ENCODE data around the gene SNX8. TPM values are rescaled to one million over a fixed set of nuclear protein-coding genes. Genes with fewer than 3 reads are reported as not detected.

Gene SNX8
- total RNA-seq, 1 experiment from 2014 or later = 40.6 TPM

DNA sequence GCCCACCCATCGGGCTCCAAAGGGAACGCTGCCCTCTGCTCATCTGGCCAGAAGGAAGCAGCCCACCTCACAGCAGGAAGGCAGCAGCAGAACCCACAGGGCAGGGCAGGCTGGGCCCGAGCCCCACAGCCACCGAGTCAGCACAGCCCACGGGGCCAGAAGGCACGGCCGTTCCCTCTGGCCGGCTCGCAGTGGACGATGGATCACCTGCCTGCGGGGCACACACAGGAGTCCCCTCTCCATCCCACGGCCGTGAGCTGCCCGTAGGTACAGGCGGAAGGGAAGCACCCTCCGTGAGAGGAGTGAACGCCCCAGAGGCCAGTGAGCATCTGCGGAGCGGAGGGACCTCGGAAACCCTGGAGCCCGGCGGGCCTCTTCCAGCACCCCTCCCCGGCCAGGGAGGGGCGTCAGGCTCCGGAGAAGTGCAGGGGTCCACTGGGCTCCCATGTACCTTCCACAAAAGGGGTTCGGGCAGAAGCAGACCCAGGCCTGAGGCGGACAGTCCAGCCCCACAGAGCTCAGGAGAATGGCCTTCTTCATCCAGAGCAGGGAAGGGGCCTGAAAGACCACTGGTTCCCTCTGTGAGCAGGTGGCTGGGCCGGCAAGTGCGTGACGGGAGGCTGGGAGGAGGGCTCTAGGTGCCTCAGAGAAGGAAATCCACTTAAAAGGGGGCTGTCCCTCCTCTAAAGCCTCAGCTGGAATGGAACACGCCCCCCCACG is 60.6 kb downstream of the SNX8 start:
- Histone ChIP-seq H3K4me2 (ENCODE audit: insufficient read depth, insufficient read length, low read length) (no peak overlapping the region), H4K91ac (ENCODE audit: insufficient read length, low read depth, low read length) (no peak overlapping the region), H3K23ac (ENCODE audit: insufficient read length, low read depth, low read length) (no peak overlapping the region), H3K27ac (ENCODE audit: insufficient read length, low read depth, low read length) (no peak overlapping the region), H2BK20ac (ENCODE audit: low read depth, low read length, poor library complexity, severe bottlenecking) (no peak overlapping the region), H3K27me3 (ENCODE audit: insufficient read depth, low read length) (no peaks in the 10 kb centered on the region), H3K18ac (ENCODE audit: insufficient read length, low read depth, low read length) (no peak overlapping the region), H3K56ac (ENCODE audit: insufficient read length, low read depth, low read length) (no peak overlapping the region), H2BK12ac (ENCODE audit: insufficient read length, low read depth, low read length) (no peak overlapping the region), H3K23me2 (ENCODE audit: insufficient read length, low read depth, low read length, poor library complexity, severe bottlenecking) (no peaks in the 10 kb centered on the region), H3K79me1 (ENCODE audit: insufficient read depth, low read depth, low read length, poor library complexity, severe bottlenecking) (no peaks in the 10 kb centered on the region), H4K8ac (replicated peaks; ENCODE audit: insufficient read length, low read depth, low read length) (no peak overlapping the region), H3K79me2 (ENCODE audit: insufficient read depth, low read length) (no peaks in the 10 kb centered on the region), H2BK15ac (ENCODE audit: low read depth, low read length) (no peak overlapping the region), H4K5ac (ENCODE audit: insufficient read length, low read depth, low read length) (no peak overlapping the region), H3K4ac (ENCODE audit: low read depth, low read length) (no peak overlapping the region), H2AK5ac (ENCODE audit: insufficient read length, low read length) (no peak overlapping the region), H3K9ac (ENCODE audit: extremely low read depth, insufficient read length, low read length) (no peak overlapping the region), H3K14ac (ENCODE audit: insufficient read depth, low read length) (no peak overlapping the region), H3K9me3 (ENCODE audit: control insufficient read depth, low read depth, low read length) (no peaks in the 10 kb centered on the region), H2BK120ac (ENCODE audit: low read depth, low read length, poor library complexity, severe bottlenecking) (no peak overlapping the region), H3K4me1 (ENCODE audit: insufficient read depth, low read length) (no peaks in the 10 kb centered on the region), H3T11ph (ENCODE audit: low read length) (no peak overlapping the region), H2AFZ (ENCODE audit: low read length) (no peak overlapping the region), H2BK5ac (ENCODE audit: insufficient read length, low read length) (no peak overlapping the region), H4K20me1 (ENCODE audit: control insufficient read depth, insufficient read depth, insufficient read length) (no peaks in the 10 kb centered on the region)
- H3K36me3 Mint-ChIP-seq (ENCODE audit: insufficient read depth in 1 of 3, low read depth in 3 of 3) = peaks cover 10 to 47% (median 34%) of the 10 kb centered on the region in 3 experiments; a peak in 6 of 7 replicates
- no CpG with 5 or more reads among the region's 32 CpGs for WGBS (ENCODE audit: extremely low coverage, insufficient read length, low lambda C conversion rate)
- no peaks in the 10 kb centered on the region for H3K9me3 Mint-ChIP-seq
- no peaks in the 10 kb centered on the region; a peak in 1 of 4 replicates for H3K4me1 Mint-ChIP-seq
- no peak for TF ChIP-seq CTCF (conservative IDR thresholded peaks at IDR 0.05)
- no peak for DNase-seq
- H3K4me3 Mint-ChIP-seq = no peak overlapping the region
- 0 out of 7 replicates have a peak overlapping the region, but pooled peaks of 1 of the 3 experiments have one; percentile 47 for H3K27ac Mint-ChIP-seq
- no peaks in the 10 kb centered on the region for H3K27me3 Mint-ChIP-seq (ENCODE audit: low read depth)

All from H9 (cell line).